Measurements from ENCODE around the gene MAST1.
A peak's percentile ranks its signal among the peaks of the same experiment; 100 is the strongest.
"Not testable (repeated sequence)": the region's sequence is repeated elsewhere in the genome, so short reads cannot be mapped to it uniquely, and the experiment has no call there.

The MAST1 gene

GRCh38 chr19:12838182-12838885 lies at the start of gene MAST1:
MAST1 (plus strand) TSS chr19:12838515; CDS start chr19:12838573, 58 bp downstream.
- DNase-seq = peak; percentile 82

DNA sequence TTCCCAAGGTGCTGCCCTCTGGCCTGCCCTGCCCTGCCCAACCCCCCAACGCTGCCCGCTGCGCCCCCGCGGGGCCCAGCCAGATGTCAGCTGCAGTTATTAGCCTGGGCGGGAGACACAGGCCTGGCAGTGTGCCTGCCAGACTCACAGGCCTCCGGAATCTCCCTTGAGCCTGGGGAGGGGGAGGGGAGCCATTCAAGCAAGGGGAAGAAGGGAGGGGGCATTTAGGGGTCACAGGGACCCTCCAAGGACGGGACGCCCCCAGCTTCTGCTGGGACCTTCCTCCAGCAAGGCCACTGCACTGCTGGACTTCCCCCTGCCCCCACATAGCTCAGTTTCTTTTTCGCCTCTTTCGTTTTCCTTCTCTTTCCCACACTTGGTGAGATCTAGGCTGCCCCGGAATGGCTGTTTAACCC lies 49.6 kb upstream of the MAST1 start:
- peak; percentile 30 for DNase-seq

GRCh38 chr19:12789098-12789903 lies 49.0 kb upstream of the MAST1 start:
- DNase-seq = peak; percentile 11

DNA sequence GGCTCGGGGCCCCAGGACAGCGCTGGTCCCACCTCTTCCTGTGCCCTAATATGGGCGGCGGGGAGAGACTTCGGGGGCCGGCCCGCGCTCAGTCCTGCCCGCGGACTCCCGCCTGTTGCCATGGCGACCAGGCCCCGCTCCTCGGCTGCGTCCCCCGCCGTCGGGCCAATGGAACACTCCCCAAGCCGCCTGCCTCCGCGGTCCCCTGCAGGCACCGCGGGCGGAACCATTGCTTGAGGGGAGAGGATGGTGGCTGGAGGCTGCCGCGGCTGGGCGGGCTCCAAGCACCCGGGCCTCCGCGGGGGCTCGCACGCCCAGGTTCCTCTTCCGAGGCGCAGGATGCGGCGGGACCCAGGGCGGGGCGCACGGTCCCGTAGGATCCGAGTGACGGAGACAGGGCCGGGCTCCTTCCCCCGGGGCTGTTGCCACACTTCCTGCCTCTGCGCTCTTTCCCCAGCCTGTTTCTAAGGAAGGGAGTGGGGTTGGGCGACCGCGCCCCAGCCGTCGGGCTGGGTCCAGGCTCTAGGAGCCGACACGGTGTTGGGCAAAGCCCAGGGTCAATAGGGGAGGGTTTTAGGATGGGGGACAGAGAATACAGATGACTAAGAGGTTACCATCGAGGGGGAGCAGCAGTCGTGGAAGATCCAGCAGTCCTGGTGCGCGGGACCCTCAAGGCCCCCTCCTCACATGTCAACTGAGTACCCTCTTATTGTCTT lies 48.3 kb upstream of the MAST1 start:
- peak; percentile 91 for DNase-seq

- DNase-seq = no peak
These were observed 47.5 kb upstream of the MAST1 start for GRCh38 chr19:12790628-12791344.

GRCh38 chr19:12791345-12792050 lies 46.8 kb upstream of the MAST1 start, which contains the start of gene JUNB:
JUNB (plus strand) TSS chr19:12791486; CDS start chr19:12791772, 286 bp downstream.
- DNase-seq = peak; percentile 79

DNA sequence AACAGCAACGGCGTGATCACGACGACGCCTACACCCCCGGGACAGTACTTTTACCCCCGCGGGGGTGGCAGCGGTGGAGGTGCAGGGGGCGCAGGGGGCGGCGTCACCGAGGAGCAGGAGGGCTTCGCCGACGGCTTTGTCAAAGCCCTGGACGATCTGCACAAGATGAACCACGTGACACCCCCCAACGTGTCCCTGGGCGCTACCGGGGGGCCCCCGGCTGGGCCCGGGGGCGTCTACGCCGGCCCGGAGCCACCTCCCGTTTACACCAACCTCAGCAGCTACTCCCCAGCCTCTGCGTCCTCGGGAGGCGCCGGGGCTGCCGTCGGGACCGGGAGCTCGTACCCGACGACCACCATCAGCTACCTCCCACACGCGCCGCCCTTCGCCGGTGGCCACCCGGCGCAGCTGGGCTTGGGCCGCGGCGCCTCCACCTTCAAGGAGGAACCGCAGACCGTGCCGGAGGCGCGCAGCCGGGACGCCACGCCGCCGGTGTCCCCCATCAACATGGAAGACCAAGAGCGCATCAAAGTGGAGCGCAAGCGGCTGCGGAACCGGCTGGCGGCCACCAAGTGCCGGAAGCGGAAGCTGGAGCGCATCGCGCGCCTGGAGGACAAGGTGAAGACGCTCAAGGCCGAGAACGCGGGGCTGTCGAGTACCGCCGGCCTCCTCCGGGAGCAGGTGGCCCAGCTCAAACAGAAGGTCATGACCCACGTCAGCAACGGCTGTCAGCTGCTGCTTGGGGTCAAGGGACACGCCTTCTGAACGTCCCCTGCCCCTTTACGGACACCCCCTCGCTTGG lies 46.1 kb upstream of the MAST1 start:
- no peak for DNase-seq

DNA sequence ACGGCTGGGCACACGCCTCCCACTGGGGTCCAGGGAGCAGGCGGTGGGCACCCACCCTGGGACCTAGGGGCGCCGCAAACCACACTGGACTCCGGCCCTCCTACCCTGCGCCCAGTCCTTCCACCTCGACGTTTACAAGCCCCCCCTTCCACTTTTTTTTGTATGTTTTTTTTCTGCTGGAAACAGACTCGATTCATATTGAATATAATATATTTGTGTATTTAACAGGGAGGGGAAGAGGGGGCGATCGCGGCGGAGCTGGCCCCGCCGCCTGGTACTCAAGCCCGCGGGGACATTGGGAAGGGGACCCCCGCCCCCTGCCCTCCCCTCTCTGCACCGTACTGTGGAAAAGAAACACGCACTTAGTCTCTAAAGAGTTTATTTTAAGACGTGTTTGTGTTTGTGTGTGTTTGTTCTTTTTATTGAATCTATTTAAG lies 45.4 kb upstream of the MAST1 start:
- DNase-seq = no peak

- peak; percentile 92 for DNase-seq
These were observed 44.8 kb upstream of the MAST1 start for GRCh38 chr19:12793290-12794195.

DNA sequence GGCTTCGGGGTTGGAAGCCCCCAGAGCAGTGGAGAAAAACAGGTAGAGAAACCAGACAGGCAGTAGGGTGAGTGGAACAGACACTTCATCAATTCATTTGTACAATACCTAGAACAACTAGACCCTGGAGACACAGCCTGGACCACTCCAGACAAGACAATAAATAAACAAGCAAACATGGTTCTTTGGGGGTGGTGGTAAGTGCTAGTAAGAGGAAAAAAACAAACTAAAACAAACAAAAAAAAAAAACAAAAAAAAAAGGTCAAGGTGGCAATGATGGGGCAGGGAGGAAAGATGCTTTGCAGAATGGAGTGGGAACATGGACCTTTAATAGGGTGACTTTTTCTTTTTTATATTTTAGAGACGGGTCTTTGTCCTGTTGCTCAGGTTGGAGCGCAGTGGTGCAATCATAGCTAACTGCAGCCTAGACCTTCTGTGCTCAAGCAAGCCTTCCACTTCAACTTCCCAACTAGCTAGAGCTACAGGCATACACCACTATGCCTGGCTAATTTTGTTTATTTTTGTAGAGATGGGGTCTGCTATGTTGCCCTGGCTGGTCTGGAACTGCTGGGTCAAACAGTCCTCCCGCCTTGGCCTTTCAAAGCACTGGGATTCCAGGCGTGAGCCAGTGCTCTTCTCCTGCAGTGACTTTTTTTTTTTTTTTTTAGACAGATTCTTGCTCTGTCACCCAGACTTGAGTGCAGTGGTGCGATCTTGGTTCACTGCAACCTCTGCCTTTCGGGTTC lies 43.9 kb upstream of the MAST1 start:
- no peak for DNase-seq

DNA sequence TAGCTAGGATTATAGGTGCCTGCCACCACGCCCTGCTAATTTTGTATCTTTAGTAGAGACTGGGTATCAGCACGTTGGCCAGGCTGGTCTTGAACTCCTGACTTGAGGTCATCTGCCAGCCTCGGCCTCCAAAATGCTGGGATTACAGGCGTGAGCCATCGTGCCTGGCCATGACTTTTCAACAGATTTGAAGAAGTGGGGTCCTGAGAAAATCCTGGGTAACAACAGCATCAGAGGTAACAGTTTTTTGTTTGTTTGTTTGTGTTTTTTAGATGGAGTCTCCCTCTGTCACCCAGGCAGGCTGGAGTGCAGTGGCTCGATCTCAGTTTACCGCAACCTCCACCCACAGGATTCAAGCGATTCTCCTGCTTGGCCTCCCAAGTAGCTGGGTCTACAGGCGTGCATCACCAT lies 43.3 kb upstream of the MAST1 start:
- DNase-seq = no peak

- no peak for DNase-seq
These were observed 41.9 kb upstream of the MAST1 start for GRCh38 chr19:12796146-12797071.

DNA sequence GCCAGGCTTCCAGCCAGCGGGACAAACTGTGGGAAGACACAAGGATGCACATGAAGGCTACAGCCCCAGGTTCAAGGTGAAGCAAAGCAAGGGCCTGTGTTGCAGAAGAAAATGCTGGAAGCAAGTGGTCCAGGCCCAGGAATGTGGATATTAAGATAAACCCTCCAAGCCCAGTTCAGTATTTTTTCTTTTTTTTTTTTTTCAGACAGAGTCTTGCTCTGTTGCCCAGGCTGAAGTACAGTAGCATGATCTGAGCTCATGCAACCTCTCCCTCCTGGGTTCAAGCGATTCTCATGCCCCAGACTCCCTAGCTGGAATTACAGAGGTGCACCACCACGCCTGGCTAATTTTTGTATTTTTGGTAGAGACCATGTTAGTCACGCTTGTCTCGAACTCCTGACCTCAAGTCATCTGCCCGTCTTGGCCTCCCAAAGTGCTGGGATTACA lies 41.2 kb upstream of the MAST1 start:
- DNase-seq = no peak

DNA sequence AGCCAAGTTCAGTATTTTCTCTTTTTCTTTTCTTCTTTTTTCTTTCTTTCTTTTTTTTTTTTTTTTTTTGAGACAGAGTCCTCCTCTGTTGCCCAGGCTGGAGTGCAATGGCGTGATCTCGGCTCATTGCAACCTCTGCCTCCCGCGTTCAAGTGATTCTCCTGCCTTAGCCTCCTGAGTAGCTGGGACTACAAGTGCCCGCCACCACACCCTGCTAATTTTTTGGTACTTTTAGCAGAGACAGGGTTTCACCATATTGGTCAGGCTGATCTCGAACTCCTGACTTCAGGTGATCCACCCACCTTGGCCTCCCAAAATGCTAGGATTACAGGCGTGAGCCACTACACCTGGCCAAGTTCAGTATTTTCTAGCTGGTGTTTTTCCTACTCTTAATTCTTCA lies 40.7 kb upstream of the MAST1 start:
- DNase-seq = not testable (repeated sequence)

DNA sequence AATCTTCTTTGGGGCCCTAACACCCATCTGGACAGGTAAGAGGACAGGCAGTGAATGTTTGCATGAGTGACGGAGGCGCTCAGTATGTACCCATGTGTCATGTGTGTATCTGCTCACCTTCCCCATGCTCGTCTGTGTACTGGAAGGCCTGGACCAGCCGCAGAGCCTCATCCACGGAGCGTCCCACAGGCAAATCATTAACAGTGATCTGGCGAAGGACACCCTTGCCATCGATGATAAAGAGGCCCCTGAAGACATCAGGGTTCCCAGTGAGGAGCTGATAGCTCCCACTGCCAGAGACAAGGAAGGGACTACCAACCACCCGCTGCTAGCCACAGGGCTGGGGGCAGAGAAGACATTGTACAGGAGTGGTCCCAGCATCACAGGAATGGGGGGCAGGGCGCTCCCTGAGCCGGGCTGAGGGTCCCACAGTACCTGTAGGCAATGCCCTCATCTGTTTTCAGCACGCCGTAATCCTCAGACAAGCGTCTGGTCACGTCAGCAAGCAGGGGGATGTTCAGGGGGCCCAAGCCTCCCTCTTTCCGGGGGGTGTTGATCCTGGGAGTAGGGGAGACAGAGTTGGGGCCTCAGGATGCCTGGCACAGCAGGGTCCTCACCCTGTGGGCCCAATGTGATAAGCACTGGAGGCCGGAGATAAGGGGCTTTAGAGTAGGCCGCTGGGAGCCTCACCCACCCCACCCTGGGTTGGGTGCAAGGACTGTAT lies 38.4 kb upstream of the MAST1 start:
- DNase-seq = no peak

DNA sequence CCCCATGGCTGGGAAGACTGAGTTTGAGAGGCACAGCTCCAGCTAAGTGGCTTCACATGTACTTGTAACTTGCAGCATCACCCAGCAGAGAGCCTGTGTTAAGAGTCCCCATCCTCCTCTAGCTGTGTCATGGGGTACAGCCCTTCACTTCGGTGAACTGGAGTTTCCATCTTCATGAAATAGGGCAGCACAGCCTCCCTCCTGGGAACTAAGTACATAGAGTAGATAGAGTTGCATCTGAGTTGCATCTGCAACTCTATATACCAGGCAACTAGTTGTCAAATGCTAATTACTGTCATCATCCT lies 37.9 kb upstream of the MAST1 start:
- no peak for DNase-seq

GRCh38 chr19:12800923-12801465 lies 37.3 kb upstream of the MAST1 start:
- no peak for DNase-seq
